IPS-11a (cell line): ENCODE measurements around the gene DRC7.
"Not testable (repeated sequence)": the region's sequence is repeated elsewhere in the genome, so short reads cannot be mapped to it uniquely, and the experiment has no call there.

ENCODE experiments used
- H3K4me3 ChIP-seq: one replicate; pipeline ENCODE4 v1.5.1; 2013; ENCODE audit warnings: low read depth, low read length, control low read depth

The DRC7 gene

DNA sequence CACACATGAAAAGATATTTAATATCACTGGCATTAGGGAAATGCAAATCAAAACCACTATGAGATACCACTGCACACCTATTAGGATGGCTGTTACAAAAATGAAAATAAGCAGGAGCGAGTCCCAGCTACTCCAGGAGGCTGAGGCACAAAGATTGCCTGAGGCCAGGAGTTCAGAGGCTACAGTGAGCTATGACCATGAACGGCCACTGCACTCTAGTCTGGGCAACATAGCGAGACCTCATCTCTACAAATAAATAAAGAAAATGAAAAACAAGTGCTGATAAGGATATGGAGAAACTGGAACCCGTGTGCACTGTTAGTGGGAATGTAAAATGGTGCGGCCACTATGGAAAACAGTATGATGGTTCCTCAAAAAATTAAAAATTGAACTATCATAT lies 84.1 kb downstream of the DRC7 start:
- H3K4me3 ChIP-seq: no peak overlapping the region

- not testable (repeated sequence) for H3K4me3 ChIP-seq
Measured at GRCh38 chr16:57779836-57780235, 85.2 kb downstream of the DRC7 start.

- H3K4me3 ChIP-seq: no peak overlapping the region
Measured at GRCh38 chr16:57781349-57781740, 86.7 kb downstream of the DRC7 start.
